GM12878 (cell line): ENCODE measurements around the gene CD48. TPM values are rescaled to one million over a fixed set of nuclear protein-coding genes. Genes with fewer than 3 reads are reported as not detected.

Experiments used
- ATAC-seq: fragments of 200-7000 bp; cut with Tn5 transposase; 3 replicates; pipeline ENCODE4 v1.9.1; 2020; ENCODE audit warnings: mild to moderate bottlenecking, moderate library complexity
- BruUV-seq: library from RNA; stranded (reverse); fragments of 400-500 nt; replicated peaks from 2 replicates; lab custom pipeline; 2021; lab: Mats Ljungman, UMichigan
- CTCF ChIA-PET: fragments of 300-600 bp; sonication (Branson Sonifier 250); formaldehyde crosslinking; extraction: SDS; loops from one replicate; lab custom pipeline; 2021; ENCODE audit warnings: inconsistent platforms; lab: Yijun Ruan, JAX
- POLR2A ChIA-PET: fragments of 350-600 bp; formaldehyde crosslinking; extraction: SDS; loops from one replicate; lab custom pipeline; 2021; ENCODE audit warnings: inconsistent platforms; lab: Charles Lee
- RAD21 ChIA-PET: fragments of 300-600 bp; sonication (Branson Sonifier 250); formaldehyde crosslinking; loops from one replicate; lab custom pipeline; 2023; ENCODE audit warnings: antibody characterized with exemption; ENCODE audit not compliant: unreplicated experiment; lab: Charles Lee
- SMC1A ChIA-PET: fragments of 300-600 bp; sonication (Branson Sonifier 250); formaldehyde crosslinking; loops from one replicate; lab custom pipeline; 2023; ENCODE audit not compliant: unreplicated experiment, uncharacterized antibody; lab: Charles Lee
- DNase-seq: peaks from one replicate; pipeline ENCODE4 v3.0.0-alpha.2; 2011; ENCODE audit warnings: low read depth, low spot score
- FAIRE-seq: peaks from 3 replicates; lab custom pipeline; 2011; peaks lifted over from hg19 to GRCh38; lab: Jason Lieb, UNC
- H2AFZ ChIP-seq: 2 replicates; pipeline ENCODE4 v1.6.0; 2011; ENCODE audit warnings: low read depth, low read length, control low read depth; ENCODE audit not compliant: control insufficient read depth
- H3K27ac ChIP-seq: 2 replicates; pipeline ENCODE4 v1.5.1; 2011; ENCODE audit warnings: control low read depth; ENCODE audit not compliant: control insufficient read depth, insufficient read depth
- H3K27me3 ChIP-seq, 2 experiments: replicated peaks in 1 of 2; 2 replicates each; pipeline versions ENCODE4 v1.6.0 to v1.6.1; 2011; ENCODE audit warnings: low read length in 1 of 2; ENCODE audit not compliant: control insufficient read depth in 2 of 2, insufficient read depth in 2 of 2
- H3K36me3 ChIP-seq, 2 experiments: 2 replicates each; pipeline ENCODE4 v1.5.1; 2011; ENCODE audit warnings: low read length in 1 of 2; ENCODE audit not compliant: control insufficient read depth in 2 of 2, insufficient read depth in 2 of 2
- H3K4me1 ChIP-seq: 2 replicates; pipeline ENCODE4 v1.6.1; 2011; ENCODE audit warnings: mild to moderate bottlenecking, low read length, moderate library complexity, mixed read lengths; ENCODE audit not compliant: control insufficient read depth, insufficient read depth
- H3K4me2 ChIP-seq: 2 replicates; pipeline ENCODE4 v1.6.0; 2011; ENCODE audit warnings: control low read depth; ENCODE audit not compliant: control insufficient read depth, insufficient read depth
- H3K4me3 ChIP-seq: fragments of 200-600 bp; sonication (generic); 2 replicates; pipeline ENCODE4 v1.5.1; 2016
- H3K79me2 ChIP-seq: 2 replicates; pipeline ENCODE4 v1.6.0; 2011; ENCODE audit warnings: low read length; ENCODE audit not compliant: control insufficient read depth, insufficient read depth
- H3K9ac ChIP-seq: 2 replicates; pipeline ENCODE4 v1.8.0; 2011; ENCODE audit warnings: low read length, control low read depth, mixed read lengths; ENCODE audit not compliant: control insufficient read depth, insufficient read depth
- H3K9me3 ChIP-seq: replicated peaks from 3 replicates; pipeline ENCODE4 v1.5.1; 2011; ENCODE audit warnings: mild to moderate bottlenecking, low read length; ENCODE audit not compliant: control insufficient read depth, insufficient read depth
- H4K20me1 ChIP-seq: 2 replicates; pipeline ENCODE4 v1.6.0; 2011; ENCODE audit not compliant: control insufficient read depth, insufficient read depth
- CTCF ChIP-seq, 3 experiments: IDR thresholded peaks in 2 of 3; conservative IDR thresholded peaks in 1 of 3; 2 replicates each; pipeline ENCODE4 v1.5.1; 2011; ENCODE audit warnings: low read depth in 3 of 3, low read length in 3 of 3, mild to moderate bottlenecking in 3 of 3, control low read depth in 2 of 3, moderate library complexity in 2 of 3, inconsistent platforms in 1 of 3, mixed read lengths in 1 of 3; ENCODE audit not compliant: control insufficient read depth in 2 of 3, insufficient read depth in 1 of 3; ENCODE audit errors: extremely low read depth in 1 of 3
- FOXM1 ChIP-seq: IDR thresholded peaks from 2 replicates; pipeline ENCODE4 v1.6.1; 2012; ENCODE audit warnings: low read depth, mild to moderate bottlenecking, inconsistent platforms, low read length, moderate library complexity
- NFIC ChIP-seq: IDR thresholded peaks from 2 replicates; pipeline ENCODE4 v1.6.1; 2012; ENCODE audit warnings: low read depth, mild to moderate bottlenecking, inconsistent platforms, low read length, moderate library complexity
- PAX8 ChIP-seq: fragments of 450-650 bp; IDR thresholded peaks from 2 replicates; pipeline ENCODE4 v1.6.1; 2017; ENCODE audit warnings: mild to moderate bottlenecking, moderate library complexity
- PML ChIP-seq: IDR thresholded peaks from 2 replicates; pipeline ENCODE4 v1.6.1; 2012; ENCODE audit warnings: low read length, inconsistent platforms
- POLR2AphosphoS2 ChIP-seq: IDR thresholded peaks from 2 replicates; pipeline ENCODE4 v1.6.1; 2011; ENCODE audit warnings: low read depth, mild to moderate bottlenecking, low read length, improper control_type of control experiment, moderate library complexity
- WGBS: methylation state at CpG from one replicate; pipeline ENCODE4 v1.1.6; 2016; ENCODE audit warnings: low lambda C conversion rate; ENCODE audit not compliant: insufficient replicate concordance, insufficient coverage; ENCODE audit errors: missing lambda C conversion rate; 5-methylcytosine and 5-hydroxymethylcytosine counted together
- in situ Hi-C: fragments of 300-500 bp; cut with MboI; formaldehyde crosslinking; loops from 9 replicates; pipeline ENCODE4 v1.14.3; 2018; ENCODE audit warnings: mixed read lengths
- intact Hi-C: fragments of 100-400 bp; cut with micrococcal nuclease; formaldehyde crosslinking; loops from one replicate; pipeline ENCODE4 v1.14.2; 2022; ENCODE audit not compliant: unreplicated experiment
- polyA plus RNA-seq, 11 experiments: library from polyadenylated mRNA; depleted of rRNA in 4 of 11; unstranded in 6 of 11; stranded (reverse) in 5 of 11; fragments of >200 nt; fragmentation: Nextera tagmentation in 4 of 11; fragmentation: Illumina TruSeq in 1 of 11; extraction: Ambion mirVana in 4 of 11; extraction: Trizol in 1 of 11; gene quantifications; 1 replicate in 1 of 11; 2 replicates in 10 of 11; pipeline versions ENCODE4 v1.2.1 to v1.2.3, GENCODE V29; 2011 to 2016; ENCODE audit warnings: inconsistent platforms in 2 of 11, missing spikeins in 2 of 11, low read depth in 1 of 11
- total RNA-seq, 4 experiments: library from RNA; depleted of rRNA in 3 of 4; stranded (reverse); fragments of >200 nt in 3 of 4; fragmentation: Illumina TruSeq in 1 of 4; extraction: Trizol in 1 of 4; gene quantifications; 2 replicates each; pipeline versions ENCODE4 v1.2.1 to v1.2.3, GENCODE V29; 2013 to 2021

The CD48 gene
- total and polyA plus RNA-seq, 10 of the 15 experiments (the other 5 are each of a cell fraction or from before 2014, with no cell fraction given), result 302 to 1,315 (median 430) TPM

- ChIA-PET RAD21 (interaction anchor here (0.7 to 8.3 kb wide), 23 partner anchors 9 to 317 kb away, joined by 3 to 151 read pairs (median 6); partner anchors contain the start of genes CD48 and LY9), SMC1A (interaction anchor here (0.7 to 15.1 kb wide), 23 partner anchors 8 to 245 kb away, joined by 3 to 447 read pairs (median 5); partner anchors contain the start of genes CD48 and SLAMF1), POLR2A (interaction anchor here (0.6 to 8.3 kb wide), 14 partner anchors 11 to 475 kb away, joined by 3 to 65 read pairs (median 10); partner anchors contain the start of genes CD244, CD48 and SLAMF1), CTCF (interaction anchor here (1.0 to 13.0 kb wide), 25 partner anchors 8 to 209 kb away, joined by 3 to 234 read pairs (median 6); partner anchors contain the start of genes CD48, ITLN2 and LY9)
- Histone ChIP-seq H3K36me3 (peaks cover 10 to 19% of the 10 kb centered on the region in 2 experiments), H3K4me1 (peaks cover 53% of the 10 kb centered on the region), H3K9ac (peak overlapping the region; percentile 36), H3K4me2 (peak overlapping the region; percentile 95), H3K27me3 (no peaks in the 10 kb centered on the region), H3K79me2 (peaks cover 91% of the 10 kb centered on the region), H3K9me3 (no peaks in the 10 kb centered on the region), H3K4me3 (peak overlapping the region; percentile 99), H4K20me1 (no peaks in the 10 kb centered on the region), H2AFZ (no peak overlapping the region), H3K27ac (peak overlapping the region; percentile 78)
- TF ChIP-seq PAX8 (0 out of 2 replicates have a peak, but pooled peaks have one; percentile 13), POLR2AphosphoS2 (no peak; the same call in none of the 2 replicates), FOXM1 (peak; percentile 27; the same call in 1 of the 2 replicates), PML (no peak), CTCF (IDR thresholded peaks at IDR 0.05 in 2 of 3, conservative IDR thresholded peaks at IDR 0.05 in 1 of 3; ENCODE audit: control insufficient read depth in 2 of 3, extremely low read depth in 1 of 3, insufficient read depth in 1 of 3, low read depth in 3 of 3, low read length in 3 of 3) (peak in 1 of 3 experiments; percentile 23; a peak in 1 of 6 replicates), NFIC (0 out of 2 replicates have a peak, but pooled peaks have one; percentile 18)
- DNase-seq (no peak), ATAC-seq (no peak), FAIRE-seq (no peak)
- 49% methylated on average over 5 of the region's 5 CpGs for WGBS
- BruUV-seq, result no TSS peak
- in situ Hi-C loops, result no loop called here
- intact Hi-C loops, result loop anchor here (1.0 kb wide), 2 partner anchors 19 to 23 kb away; no protein-coding TSS in a partner anchor
Observed at GRCh38 chr1:160744852-160745520, 33.4 kb upstream of the CD48 start.
